Measurements from ENCODE around the gene BCLAF1.

GRCh38 chr6:136274062-136274461 is 15.6 kb downstream of the BCLAF1 start:
- TF ChIP-seq, protein P1, sequence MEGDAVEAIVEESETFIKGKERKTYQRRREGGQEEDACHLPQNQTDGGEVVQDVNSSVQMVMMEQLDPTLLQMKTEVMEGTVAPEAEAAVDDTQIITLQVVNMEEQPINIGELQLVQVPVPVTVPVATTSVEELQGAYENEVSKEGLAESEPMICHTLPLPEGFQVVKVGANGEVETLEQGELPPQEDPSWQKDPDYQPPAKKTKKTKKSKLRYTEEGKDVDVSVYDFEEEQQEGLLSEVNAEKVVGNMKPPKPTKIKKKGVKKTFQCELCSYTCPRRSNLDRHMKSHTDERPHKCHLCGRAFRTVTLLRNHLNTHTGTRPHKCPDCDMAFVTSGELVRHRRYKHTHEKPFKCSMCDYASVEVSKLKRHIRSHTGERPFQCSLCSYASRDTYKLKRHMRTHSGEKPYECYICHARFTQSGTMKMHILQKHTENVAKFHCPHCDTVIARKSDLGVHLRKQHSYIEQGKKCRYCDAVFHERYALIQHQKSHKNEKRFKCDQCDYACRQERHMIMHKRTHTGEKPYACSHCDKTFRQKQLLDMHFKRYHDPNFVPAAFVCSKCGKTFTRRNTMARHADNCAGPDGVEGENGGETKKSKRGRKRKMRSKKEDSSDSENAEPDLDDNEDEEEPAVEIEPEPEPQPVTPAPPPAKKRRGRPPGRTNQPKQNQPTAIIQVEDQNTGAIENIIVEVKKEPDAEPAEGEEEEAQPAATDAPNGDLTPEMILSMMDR (IDR thresholded peaks at IDR 0.05; ENCODE audit: low read depth, low read length, poor library complexity, severe bottlenecking), result no peak
- TF ChIP-seq EZH2phosphoT487 (IDR thresholded peaks at IDR 0.05; ENCODE audit: borderline replicate concordance, low read length), result no peak
